Activated CD4-positive, alpha-beta memory T cell treated with anti-CD3 and anti-CD28 coated beads, Interleukin-2, amount 10 ng/mL, durations not matched to agents 7 days and 5 days (primary cell): ENCODE data around the gene THUMPD3. TPM values are rescaled to one million over a fixed set of nuclear protein-coding genes. Genes with fewer than 3 reads are reported as not detected.

Source experiments
- CTCF ChIA-PET: fragments of 350-600 bp; sonication (Branson Sonifier 250); formaldehyde crosslinking; loops from one replicate; lab custom pipeline; 2021; ENCODE audit warnings: antibody characterized with exemption, inconsistent platforms; lab: Charles Lee
- POLR2A ChIA-PET: fragments of 350-600 bp; sonication (Branson Sonifier 250); formaldehyde crosslinking; loops from one replicate; lab custom pipeline; 2021; ENCODE audit warnings: antibody characterized with exemption; lab: Charles Lee
- DNase-seq: peaks from one replicate; pipeline ENCODE4 v3.0.0-alpha.2; 2020
- H3K27ac Mint-ChIP-seq: one replicate; pipeline ENCODE4 v1.8.0; 2021; ENCODE audit warnings: mild to moderate bottlenecking, mixed read lengths
- H3K27me3 Mint-ChIP-seq: one replicate; pipeline ENCODE4 v1.8.0; 2021; ENCODE audit warnings: mixed read lengths
- H3K36me3 Mint-ChIP-seq: one replicate; pipeline ENCODE4 v1.8.0; 2021; ENCODE audit warnings: low read depth, mixed read lengths
- H3K4me1 Mint-ChIP-seq: one replicate; pipeline ENCODE4 v1.8.0; 2021; ENCODE audit warnings: mixed read lengths
- H3K4me3 Mint-ChIP-seq: one replicate; pipeline ENCODE4 v1.8.0; 2021; ENCODE audit warnings: mild to moderate bottlenecking, mixed read lengths
- H3K9me3 Mint-ChIP-seq: one replicate; pipeline ENCODE4 v1.8.0; 2021; ENCODE audit warnings: mixed read lengths
- total RNA-seq, 2 experiments: library from RNA; stranded (reverse); gene quantifications; one replicate each; pipeline ENCODE4 v1.2.3, GENCODE V29; 2021

THUMPD3 gene
- total RNA-seq, 2 experiments from 2014 or later, result 44.3 to 47.2 TPM

DNA sequence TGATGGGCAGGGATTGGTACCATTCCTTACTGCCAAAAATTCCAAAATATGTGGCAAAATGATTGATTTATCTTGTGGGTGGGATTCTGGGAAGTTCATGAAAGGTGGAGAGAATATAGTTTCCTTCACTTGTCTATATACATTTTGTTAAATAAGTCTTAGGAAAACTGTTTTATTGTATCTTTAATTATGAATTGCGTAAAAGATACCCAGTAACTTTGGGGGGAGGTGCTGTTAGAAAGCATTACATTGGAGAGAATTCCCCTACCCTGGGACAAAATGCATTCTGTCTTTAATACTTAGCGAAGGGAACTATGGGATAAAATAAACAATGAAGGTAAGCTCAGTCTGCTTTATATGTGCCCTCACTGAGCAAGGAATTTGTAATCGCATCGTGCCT lies 39.1 kb downstream of the THUMPD3 start:
- ChIA-PET POLR2A (interaction anchor here (1.0 to 2.3 kb wide), 2 partner anchors 24 to 39 kb away, joined by 3 to 10 read pairs; partner anchors contain the start of gene THUMPD3), CTCF (interaction anchor here (0.6 kb wide), 1 partner anchor 50 kb away, joined by 3 read pairs; no protein-coding TSS in a partner anchor)
- peaks cover 19% of the 10 kb centered on the region for H3K36me3 Mint-ChIP-seq
- no peak for DNase-seq
- H3K27ac Mint-ChIP-seq, result no peak overlapping the region
- H3K4me3 Mint-ChIP-seq, result no peak overlapping the region
- H3K4me1 Mint-ChIP-seq, result peaks cover 56% of the 10 kb centered on the region
- H3K27me3 Mint-ChIP-seq, result no peaks in the 10 kb centered on the region
- H3K9me3 Mint-ChIP-seq, result no peaks in the 10 kb centered on the region

GRCh38 chr3:9402410-9403228 lies 39.8 kb downstream of the THUMPD3 start:
- ChIA-PET POLR2A (interaction anchor here (1.0 to 2.3 kb wide), 3 partner anchors 16 to 39 kb away, joined by 3 to 10 read pairs (median 4); partner anchors contain the start of gene THUMPD3), CTCF (interaction anchor here (0.6 kb wide), 2 partner anchors 50 kb away, joined by 3 to 5 read pairs; no protein-coding TSS in a partner anchor)
- H3K4me3 Mint-ChIP-seq, result no peak overlapping the region

DNA sequence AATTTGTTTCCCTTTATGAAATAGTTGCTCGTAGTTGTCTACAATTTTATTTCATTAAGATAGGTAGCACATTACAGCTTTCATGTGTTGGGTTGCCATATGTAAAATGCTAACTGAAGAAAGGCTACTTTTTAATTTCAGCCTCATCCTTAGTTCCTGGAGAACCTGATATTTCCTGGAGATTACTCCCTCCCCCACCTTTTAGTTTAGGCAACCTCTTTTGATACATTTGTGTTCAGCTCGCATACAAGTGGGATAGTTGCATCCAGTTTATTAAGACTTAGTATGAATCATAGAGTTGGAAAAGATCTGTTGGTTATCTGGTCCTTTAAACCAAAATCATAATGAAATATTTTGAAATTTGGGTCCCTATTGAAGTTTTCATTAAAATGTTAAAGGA lies 40.6 kb downstream of the THUMPD3 start:
- ChIA-PET CTCF (interaction anchor here (1.4 to 2.3 kb wide), 2 partner anchors 41 to 50 kb away, joined by 3 to 8 read pairs; partner anchors contain the start of gene THUMPD3), POLR2A (interaction anchor here (1.3 to 2.3 kb wide), 3 partner anchors 12 to 40 kb away, joined by 4 to 10 read pairs (median 5); partner anchors contain the start of gene THUMPD3)

More at GRCh38 chr3:9402410-9403228, 39.8 kb downstream of the THUMPD3 start:
- H3K27me3 Mint-ChIP-seq, result no peaks in the 10 kb centered on the region
- H3K36me3 Mint-ChIP-seq, result peaks cover 19% of the 10 kb centered on the region
- DNase-seq, result no peak
- no peak overlapping the region for H3K27ac Mint-ChIP-seq
- H3K9me3 Mint-ChIP-seq, result no peaks in the 10 kb centered on the region
- peaks cover 60% of the 10 kb centered on the region for H3K4me1 Mint-ChIP-seq

DNA sequence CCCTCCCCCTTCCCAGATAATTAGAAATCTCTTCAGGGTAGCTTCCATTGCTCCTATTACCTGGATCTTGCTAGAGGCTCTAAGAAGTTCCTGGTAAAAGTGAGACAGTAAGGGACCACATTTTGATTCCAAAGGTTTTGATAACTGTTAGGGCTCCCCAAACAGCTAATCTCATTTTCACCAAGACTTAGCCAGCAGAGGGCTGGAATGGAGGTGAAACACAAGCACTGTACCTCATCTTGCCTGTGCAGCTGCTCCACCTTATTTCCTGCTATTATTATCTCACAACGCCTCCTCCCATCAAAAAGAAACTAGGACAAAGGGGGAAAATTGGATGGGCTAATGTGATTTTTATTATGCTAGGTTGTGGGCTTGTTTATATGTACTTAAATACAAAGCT lies 41.8 kb downstream of the THUMPD3 start:
- ChIA-PET CTCF (interaction anchor here (0.6 to 2.3 kb wide), 7 partner anchors 9 to 52 kb away, joined by 3 to 8 read pairs (median 4); partner anchors contain the start of gene THUMPD3), POLR2A (interaction anchor here (0.9 to 1.9 kb wide), 6 partner anchors 9 to 20 kb away, joined by 3 to 14 read pairs (median 4); no protein-coding TSS in a partner anchor)
- H3K36me3 Mint-ChIP-seq, result peaks cover 17% of the 10 kb centered on the region
- no peak for DNase-seq
- no peaks in the 10 kb centered on the region for H3K27me3 Mint-ChIP-seq
- no peak overlapping the region for H3K4me3 Mint-ChIP-seq
- peaks cover 63% of the 10 kb centered on the region for H3K4me1 Mint-ChIP-seq
- H3K27ac Mint-ChIP-seq, result no peak overlapping the region
- H3K9me3 Mint-ChIP-seq, result no peaks in the 10 kb centered on the region

More for the DNA sequence above, 40.6 kb downstream of the THUMPD3 start:
- Mint-ChIP-seq H3K27ac (no peak overlapping the region), H3K4me3 (no peak overlapping the region), H3K27me3 (no peaks in the 10 kb centered on the region), H3K36me3 (peaks cover 16% of the 10 kb centered on the region), H3K9me3 (no peaks in the 10 kb centered on the region), H3K4me1 (peaks cover 63% of the 10 kb centered on the region)
- no peak for DNase-seq

- no peaks in the 10 kb centered on the region for H3K27me3 Mint-ChIP-seq
- CTCF ChIA-PET, result interaction anchor here (1.3 to 2.3 kb wide), 2 partner anchors 14 to 53 kb away, joined by 5 to 8 read pairs; no protein-coding TSS in a partner anchor
- H3K4me1 Mint-ChIP-seq, result peaks cover 61% of the 10 kb centered on the region
Measured at GRCh38 chr3:9405756-9406155, 42.9 kb downstream of the THUMPD3 start.

DNA sequence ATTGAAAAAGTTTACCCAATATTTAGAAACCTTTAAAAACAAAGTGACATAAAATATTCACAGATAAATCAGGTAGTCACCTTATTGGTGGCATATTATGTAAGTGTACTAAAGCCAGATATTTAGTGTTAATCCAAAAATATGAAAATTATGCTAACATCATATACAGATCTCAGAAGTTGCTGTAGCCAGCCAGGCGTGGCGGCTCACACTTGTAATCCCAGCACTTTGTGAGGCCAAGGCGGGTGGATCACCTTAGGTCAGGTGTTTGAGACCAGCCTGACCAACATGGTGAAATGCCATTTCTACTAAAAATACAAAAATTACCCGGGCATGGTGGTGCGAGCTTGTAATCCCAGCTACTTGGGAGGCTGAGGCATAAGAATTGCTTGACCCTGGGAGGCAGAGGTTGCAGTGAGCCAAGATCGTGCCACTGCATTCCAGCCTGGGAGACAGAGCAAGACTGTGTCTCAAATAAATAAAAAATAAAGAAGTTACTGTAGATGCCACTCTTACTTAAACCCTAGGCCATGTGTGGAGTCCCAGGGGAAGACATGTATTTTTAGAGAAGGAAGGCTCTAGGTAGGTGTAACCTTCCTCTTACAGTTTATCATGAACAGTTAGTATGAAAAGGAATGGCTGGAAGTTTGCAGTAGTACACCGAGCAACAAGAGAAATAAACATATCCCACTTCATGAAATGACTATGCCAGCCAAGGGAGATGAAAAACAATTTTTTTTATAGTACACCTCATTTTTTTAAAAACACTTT lies 44.2 kb downstream of the THUMPD3 start:
- DNase-seq, result no peak
- no peak overlapping the region for H3K4me3 Mint-ChIP-seq
- H3K4me1 Mint-ChIP-seq, result peaks cover 52% of the 10 kb centered on the region
- no peaks in the 10 kb centered on the region for H3K27me3 Mint-ChIP-seq
- peaks cover 23% of the 10 kb centered on the region for H3K36me3 Mint-ChIP-seq
- ChIA-PET POLR2A (no interaction called here), CTCF (interaction anchor here (0.7 kb wide), 1 partner anchor 22 kb away, joined by 3 read pairs; no protein-coding TSS in a partner anchor)
- H3K9me3 Mint-ChIP-seq, result no peaks in the 10 kb centered on the region
- H3K27ac Mint-ChIP-seq, result no peak overlapping the region

More at GRCh38 chr3:9405756-9406155, 42.9 kb downstream of the THUMPD3 start:
- Mint-ChIP-seq H3K4me3 (no peak overlapping the region), H3K27ac (no peak overlapping the region), H3K9me3 (no peaks in the 10 kb centered on the region), H3K36me3 (peaks cover 25% of the 10 kb centered on the region)
- no peak for DNase-seq
- POLR2A ChIA-PET, result interaction anchor here (0.9 to 1.9 kb wide), 4 partner anchors 10 to 19 kb away, joined by 3 to 14 read pairs (median 6); no protein-coding TSS in a partner anchor

DNA sequence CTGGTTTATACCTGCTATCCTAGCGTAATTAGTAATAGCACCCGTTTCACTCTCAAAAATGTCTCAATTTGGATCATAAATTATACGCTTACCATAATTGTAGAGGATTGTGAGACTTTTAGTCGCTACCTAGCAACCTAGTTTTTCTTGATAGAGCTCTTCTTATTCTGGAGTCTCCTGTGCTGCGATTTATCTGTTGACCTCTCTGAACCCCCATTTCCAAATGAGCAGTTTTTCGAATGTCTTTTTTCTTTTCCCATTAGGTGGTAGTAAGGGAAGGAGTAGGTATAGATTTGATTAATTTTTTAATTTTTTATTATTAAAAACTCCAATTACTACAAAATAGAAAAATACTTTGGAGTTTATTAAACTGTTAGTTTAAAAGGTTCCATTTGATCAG lies 45.2 kb downstream of the THUMPD3 start:
- POLR2A ChIA-PET, result no interaction called here
- Mint-ChIP-seq H3K36me3 (peaks cover 21% of the 10 kb centered on the region), H3K4me1 (peaks cover 46% of the 10 kb centered on the region), H3K27me3 (no peaks in the 10 kb centered on the region), H3K27ac (no peak overlapping the region), H3K9me3 (no peaks in the 10 kb centered on the region), H3K4me3 (no peak overlapping the region)
- no peak for DNase-seq
- CTCF ChIA-PET, result no interaction called here

DNA sequence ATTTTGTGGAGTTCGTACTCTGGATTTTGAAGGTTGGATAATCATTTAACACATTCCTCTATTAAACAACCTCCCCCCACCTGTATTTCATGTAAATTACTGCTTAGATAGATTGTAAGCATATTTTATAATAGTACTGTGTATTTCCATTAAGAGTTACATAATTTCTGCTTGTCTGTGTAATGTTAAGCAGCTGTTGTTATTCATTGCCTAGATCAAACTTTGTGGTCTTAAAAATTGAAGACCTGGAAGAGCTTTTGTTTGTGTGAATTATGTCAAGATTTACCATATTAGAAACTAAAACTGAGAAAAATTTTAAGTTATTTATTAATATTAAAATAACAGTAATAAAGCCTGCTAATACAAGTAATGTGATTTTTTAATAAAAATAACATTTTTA lies 45.7 kb downstream of the THUMPD3 start:
- Mint-ChIP-seq H3K4me1 (peaks cover 45% of the 10 kb centered on the region), H3K4me3 (no peak overlapping the region), H3K36me3 (peaks cover 21% of the 10 kb centered on the region), H3K27me3 (no peaks in the 10 kb centered on the region), H3K9me3 (no peaks in the 10 kb centered on the region), H3K27ac (no peak overlapping the region)
- no peak for DNase-seq
- POLR2A ChIA-PET, result no interaction called here
- CTCF ChIA-PET, result no interaction called here

GRCh38 chr3:9409981-9410854 lies 47.4 kb downstream of the THUMPD3 start:
- Mint-ChIP-seq H3K9me3 (no peaks in the 10 kb centered on the region), H3K27ac (no peak overlapping the region), H3K36me3 (peaks cover 26% of the 10 kb centered on the region), H3K4me1 (peaks cover 41% of the 10 kb centered on the region), H3K4me3 (no peak overlapping the region), H3K27me3 (no peaks in the 10 kb centered on the region)
- ChIA-PET POLR2A (interaction anchor here (2.1 kb wide), 1 partner anchor 13 kb away, joined by 13 read pairs; the partner anchor contains the start of gene SETD5), CTCF (interaction anchor here (0.7 to 1.7 kb wide), 2 partner anchors 10 to 1575 kb away, joined by 3 to 8 read pairs; no protein-coding TSS in a partner anchor)
- DNase-seq, result no peak

- H3K27me3 Mint-ChIP-seq, result no peaks in the 10 kb centered on the region
- H3K36me3 Mint-ChIP-seq, result peaks cover 32% of the 10 kb centered on the region
- no peak for DNase-seq
- H3K4me3 Mint-ChIP-seq, result no peak overlapping the region
- no peak overlapping the region for H3K27ac Mint-ChIP-seq
- ChIA-PET POLR2A (interaction anchor here (2.1 kb wide), 1 partner anchor 14 kb away, joined by 13 read pairs; the partner anchor contains the start of gene SETD5), CTCF (interaction anchor here (0.7 to 1.7 kb wide), 2 partner anchors 11 to 1574 kb away, joined by 3 to 8 read pairs; no protein-coding TSS in a partner anchor)
- no peaks in the 10 kb centered on the region for H3K9me3 Mint-ChIP-seq
- H3K4me1 Mint-ChIP-seq, result peaks cover 41% of the 10 kb centered on the region
Measured at GRCh38 chr3:9411302-9411701, 48.4 kb downstream of the THUMPD3 start.

GRCh38 chr3:9412293-9412692 lies 49.4 kb downstream of the THUMPD3 start:
- ChIA-PET CTCF (interaction anchor here (0.7 kb wide), 1 partner anchor 15 kb away, joined by 4 read pairs; no protein-coding TSS in a partner anchor), POLR2A (no interaction called here)
- Mint-ChIP-seq H3K9me3 (no peaks in the 10 kb centered on the region), H3K4me3 (no peak overlapping the region), H3K36me3 (peaks cover 34% of the 10 kb centered on the region), H3K27ac (no peak overlapping the region), H3K27me3 (no peaks in the 10 kb centered on the region), H3K4me1 (peaks cover 36% of the 10 kb centered on the region)
- no peak for DNase-seq
